Thyroid gland (tissue), 4 donors: ENCODE data around the gene SLC7A14. TPM values are rescaled to one million over a fixed set of nuclear protein-coding genes. Genes with fewer than 3 reads are reported as not detected.

Experiments
- DNase-seq, 2 donors: peaks; one replicate each; pipeline ENCODE4 v3.0.0-alpha.2; 2019
- H3K27ac ChIP-seq, 3 donors: fragments of 200-600 bp; sonication (generic); 1 replicate in 2 of 3; 2 replicates in 1 of 3; pipeline ENCODE4 v1.5.1; 2016 to 2019; ENCODE audit warnings: mild to moderate bottlenecking in 1 of 3, moderate library complexity in 1 of 3
- H3K27me3 ChIP-seq: fragments of 200-600 bp; sonication (generic); one replicate; pipeline ENCODE4 v1.5.1; 2019
- H3K36me3 ChIP-seq, 2 donors: fragments of 200-600 bp; sonication (generic); one replicate each; pipeline ENCODE4 v1.5.1; 2016 to 2019
- H3K4me1 ChIP-seq, 2 donors: fragments of 200-600 bp; sonication (generic); one replicate each; pipeline ENCODE4 v1.5.1; 2017 to 2019
- H3K4me3 ChIP-seq, 3 donors: fragments of 200-600 bp; sonication (generic); replicated peaks in 1 of 3; 1 replicate in 2 of 3; 2 replicates in 1 of 3; pipeline ENCODE4 v1.5.1; 2016; ENCODE audit warnings: mild to moderate bottlenecking in 1 of 3
- H3K9me3 ChIP-seq: fragments of 200-600 bp; sonication (generic); one replicate; pipeline ENCODE4 v1.5.1; 2017
- POLR2A ChIP-seq, 2 donors: fragments of 450-650 bp; IDR thresholded peaks; one replicate each; pipeline ENCODE4 v1.6.1; 2017; ENCODE audit warnings: antibody characterized with exemption in 2 of 2, mild to moderate bottlenecking in 2 of 2, moderate library complexity in 1 of 2
- WGBS, 2 donors: methylation state at CpG; one replicate each; pipeline ENCODE4 v1.1.5; 2017; 5-methylcytosine and 5-hydroxymethylcytosine counted together
- intact Hi-C: fragments of 100-400 bp; cut with DNase I; formaldehyde crosslinking; loops from one replicate; pipeline ENCODE4 v1.15.1; 2023
- total RNA-seq, 4 donors: library from RNA; depleted of rRNA; stranded (reverse); fragments of >200 nt; gene quantifications; one replicate each; pipeline ENCODE4 v1.2.3, GENCODE V29; 2016
- TF ChIP-seq, protein P1 (sequence below), 6 experiments: fragments of 200-600 bp in 3 of 6; fragments of 450-650 bp in 3 of 6; sonication (generic) in 3 of 6; IDR thresholded peaks; one replicate each; pipeline ENCODE4 v1.5.1; 2016 to 2019; ENCODE audit warnings: antibody characterized with exemption in 6 of 6, mild to moderate bottlenecking in 2 of 6, inconsistent platforms in 1 of 6, moderate library complexity in 1 of 6

Gene SLC7A14
- total RNA-seq, 4 donors from 2014 or later = 0.11 to 0.34 (median 0.13) TPM; not detected in 1

DNA sequence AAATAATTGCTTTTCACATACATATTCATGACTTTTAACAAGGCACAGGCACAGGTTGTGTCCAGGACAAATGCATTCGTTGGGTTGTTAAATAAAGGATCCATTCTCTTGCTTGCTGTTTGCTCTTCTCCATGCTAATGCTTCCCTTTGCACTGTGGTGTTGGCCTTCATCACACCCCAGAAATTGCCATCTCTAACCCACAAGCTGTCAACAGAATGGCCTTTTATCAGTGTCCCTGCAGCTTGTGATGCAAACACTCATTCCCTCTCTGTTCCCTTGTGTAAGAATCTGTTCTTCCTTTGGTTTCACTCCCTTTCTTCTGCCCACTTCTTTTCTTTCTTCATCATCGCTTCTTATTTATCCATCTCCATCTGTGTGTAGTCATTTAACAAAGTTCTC lies 72.2 kb downstream of the SLC7A14 start:
- Histone ChIP-seq H3K27ac (no peak overlapping the region), H3K9me3 (no peaks in the 10 kb centered on the region), H3K4me3 (no peak overlapping the region), H3K4me1 (no peaks in the 10 kb centered on the region), H3K27me3 (no peaks in the 10 kb centered on the region), H3K36me3 (no peaks in the 10 kb centered on the region)
- WGBS, 2 donors = 71 to 86% methylated on average over 2 of the region's 2 CpGs
- DNase-seq = no peak
- intact Hi-C loops = no loop called here
- TF ChIP-seq POLR2A (IDR thresholded peaks at IDR 0.05) = no peak
- TF ChIP-seq, protein P1, sequence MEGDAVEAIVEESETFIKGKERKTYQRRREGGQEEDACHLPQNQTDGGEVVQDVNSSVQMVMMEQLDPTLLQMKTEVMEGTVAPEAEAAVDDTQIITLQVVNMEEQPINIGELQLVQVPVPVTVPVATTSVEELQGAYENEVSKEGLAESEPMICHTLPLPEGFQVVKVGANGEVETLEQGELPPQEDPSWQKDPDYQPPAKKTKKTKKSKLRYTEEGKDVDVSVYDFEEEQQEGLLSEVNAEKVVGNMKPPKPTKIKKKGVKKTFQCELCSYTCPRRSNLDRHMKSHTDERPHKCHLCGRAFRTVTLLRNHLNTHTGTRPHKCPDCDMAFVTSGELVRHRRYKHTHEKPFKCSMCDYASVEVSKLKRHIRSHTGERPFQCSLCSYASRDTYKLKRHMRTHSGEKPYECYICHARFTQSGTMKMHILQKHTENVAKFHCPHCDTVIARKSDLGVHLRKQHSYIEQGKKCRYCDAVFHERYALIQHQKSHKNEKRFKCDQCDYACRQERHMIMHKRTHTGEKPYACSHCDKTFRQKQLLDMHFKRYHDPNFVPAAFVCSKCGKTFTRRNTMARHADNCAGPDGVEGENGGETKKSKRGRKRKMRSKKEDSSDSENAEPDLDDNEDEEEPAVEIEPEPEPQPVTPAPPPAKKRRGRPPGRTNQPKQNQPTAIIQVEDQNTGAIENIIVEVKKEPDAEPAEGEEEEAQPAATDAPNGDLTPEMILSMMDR (IDR thresholded peaks at IDR 0.05) = no peak

DNA sequence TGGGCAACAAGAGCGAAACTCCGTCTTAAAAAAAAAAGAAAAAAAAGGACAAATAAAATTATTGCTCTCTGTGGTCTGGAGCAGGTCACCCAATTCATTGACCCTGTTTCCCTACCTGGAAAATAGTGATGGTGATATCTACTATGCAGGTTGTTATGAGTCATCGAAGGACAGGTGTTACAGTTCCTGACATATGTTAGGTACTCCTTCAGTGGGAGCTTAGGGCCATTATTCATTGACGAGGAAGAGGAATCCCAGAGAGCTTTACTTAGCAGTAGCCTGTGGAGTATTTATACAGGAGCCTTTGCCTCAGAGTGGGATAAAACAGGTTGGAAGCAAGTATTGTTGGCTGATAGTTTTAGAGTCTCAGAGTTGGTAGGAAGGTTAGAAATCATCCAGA lies 74.5 kb downstream of the SLC7A14 start:
- DNase-seq = no peak
- TF ChIP-seq, protein P1 (IDR thresholded peaks at IDR 0.05) = no peak
- no peak for TF ChIP-seq POLR2A (IDR thresholded peaks at IDR 0.05)
- Histone ChIP-seq H3K4me3 (no peak overlapping the region), H3K27ac (no peak overlapping the region), H3K27me3 (no peaks in the 10 kb centered on the region), H3K36me3 (no peaks in the 10 kb centered on the region), H3K9me3 (no peaks in the 10 kb centered on the region), H3K4me1 (peaks cover 0 to 3% of the 10 kb centered on the region in 2 donors)
- WGBS, 2 donors = 85% methylated on average over 4 of the region's 4 CpGs
- intact Hi-C loops = no loop called here

DNA sequence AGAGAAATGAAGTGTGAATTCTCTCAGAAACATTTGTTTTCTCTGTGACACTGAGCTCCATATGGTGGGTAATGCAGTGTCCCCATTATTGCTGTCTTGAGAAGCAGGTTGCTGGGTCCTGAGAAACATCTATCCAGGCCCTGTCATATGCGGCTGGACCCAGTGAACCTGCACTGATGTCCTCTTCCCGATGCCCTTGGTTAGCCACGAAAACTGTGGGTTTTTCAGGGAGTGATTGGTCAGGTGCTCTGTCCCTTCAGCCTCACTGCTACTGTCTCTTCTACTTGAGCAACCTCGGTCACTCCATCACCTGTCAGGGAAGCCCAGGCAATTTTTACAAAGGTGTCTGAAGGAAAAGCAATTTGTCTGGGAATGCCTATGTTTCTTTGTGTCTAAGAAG lies 77.0 kb downstream of the SLC7A14 start:
- Histone ChIP-seq H3K4me1 (peaks cover 0 to 3% of the 10 kb centered on the region in 2 donors), H3K9me3 (no peaks in the 10 kb centered on the region), H3K4me3 (no peak overlapping the region), H3K27ac (no peak overlapping the region), H3K27me3 (no peaks in the 10 kb centered on the region), H3K36me3 (no peaks in the 10 kb centered on the region)
- 59 to 76% methylated on average over 4 of the region's 4 CpGs for WGBS, 2 donors
- intact Hi-C loops = no loop called here
- no peak for TF ChIP-seq POLR2A (IDR thresholded peaks at IDR 0.05)
- TF ChIP-seq, protein P1 (IDR thresholded peaks at IDR 0.05) = no peak
- no peak for DNase-seq

DNA sequence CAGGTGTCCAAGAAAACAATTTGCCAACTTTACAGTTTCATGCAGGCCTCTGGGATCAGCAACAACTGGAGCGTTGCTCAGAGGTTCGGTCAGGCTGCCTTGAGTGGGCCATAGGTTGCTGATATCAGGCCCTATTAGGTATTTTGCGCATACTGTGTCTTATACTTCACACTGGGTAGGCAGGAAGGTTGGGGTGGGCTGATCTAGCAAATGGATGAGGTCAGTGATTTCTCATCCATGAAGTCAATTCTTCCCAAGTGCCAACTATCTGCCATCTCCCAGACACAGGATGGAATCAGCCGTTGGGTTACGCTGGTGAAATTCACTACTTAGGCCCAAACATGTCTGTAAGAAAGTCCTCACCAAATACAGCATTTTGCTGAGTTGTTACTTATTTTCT lies 77.6 kb downstream of the SLC7A14 start:
- H3K36me3 ChIP-seq = no peaks in the 10 kb centered on the region
- H3K27ac ChIP-seq = no peak overlapping the region
- 85 to 92% methylated on average over 5 of the region's 5 CpGs for WGBS, 2 donors
- TF ChIP-seq, protein P1 (IDR thresholded peaks at IDR 0.05) = no peak
- TF ChIP-seq POLR2A (IDR thresholded peaks at IDR 0.05) = no peak
- peaks cover 0 to 3% of the 10 kb centered on the region in 2 donors for H3K4me1 ChIP-seq
- no peak overlapping the region for H3K4me3 ChIP-seq
- no peaks in the 10 kb centered on the region for H3K27me3 ChIP-seq
- H3K9me3 ChIP-seq = no peaks in the 10 kb centered on the region
- intact Hi-C loops = no loop called here
- no peak for DNase-seq

GRCh38 chr3:170507063-170507462 lies 78.8 kb downstream of the SLC7A14 start:
- Histone ChIP-seq H3K36me3 (no peaks in the 10 kb centered on the region), H3K27me3 (no peaks in the 10 kb centered on the region), H3K4me3 (no peak overlapping the region), H3K9me3 (no peaks in the 10 kb centered on the region), H3K27ac (no peak overlapping the region), H3K4me1 (peaks cover 0 to 3% of the 10 kb centered on the region in 2 donors)
- WGBS, 2 donors = 88 to 98% methylated on average over 3 of the region's 3 CpGs
- DNase-seq = no peak
- TF ChIP-seq, protein P1 (IDR thresholded peaks at IDR 0.05) = no peak
- no peak for TF ChIP-seq POLR2A (IDR thresholded peaks at IDR 0.05)
- intact Hi-C loops = no loop called here
